Measurements from ENCODE around the gene SEMA3A.
"Not testable (repeated sequence)": the region's sequence is repeated elsewhere in the genome, so short reads cannot be mapped to it uniquely, and the experiment has no call there.

The SEMA3A gene

GRCh38 chr7:84107259-84107658 is 87.3 kb downstream of the SEMA3A start:
- DNase-seq = no peak

- no peak for DNase-seq
These were observed 88.3 kb downstream of the SEMA3A start for GRCh38 chr7:84106291-84106690.

GRCh38 chr7:84105586-84105985 is 89.0 kb downstream of the SEMA3A start:
- DNase-seq = no peak

GRCh38 chr7:84104826-84105225 is 89.8 kb downstream of the SEMA3A start:
- DNase-seq = no peak

- DNase-seq = no peak
These were observed 92.4 kb downstream of the SEMA3A start for GRCh38 chr7:84102213-84102612.

GRCh38 chr7:84100866-84101265 is 93.7 kb downstream of the SEMA3A start:
- DNase-seq = no peak

- DNase-seq = no peak
These were observed 98.6 kb downstream of the SEMA3A start for GRCh38 chr7:84095971-84096370.

GRCh38 chr7:84092207-84092606 is 102.4 kb downstream of the SEMA3A start:
- DNase-seq = no peak

- no peak for DNase-seq
These were observed 103.3 kb downstream of the SEMA3A start for GRCh38 chr7:84091318-84091717.

GRCh38 chr7:84088802-84089201 is 105.8 kb downstream of the SEMA3A start:
- DNase-seq = peak in 1 of 2 experiments; percentile 5

GRCh38 chr7:84085998-84086397 is 108.6 kb downstream of the SEMA3A start:
- DNase-seq = no peak

- DNase-seq = no peak
These were observed 109.4 kb downstream of the SEMA3A start for GRCh38 chr7:84085147-84085546.

GRCh38 chr7:84083846-84084245 is 110.7 kb downstream of the SEMA3A start:
- DNase-seq = no peak

- DNase-seq = no peak
These were observed 112.5 kb downstream of the SEMA3A start for GRCh38 chr7:84081973-84082522.

GRCh38 chr7:84077336-84077735 is 117.3 kb downstream of the SEMA3A start:
- DNase-seq = peak; percentile 26 to 57

GRCh38 chr7:84076219-84076618 is 118.4 kb downstream of the SEMA3A start:
- no peak for DNase-seq

GRCh38 chr7:84073186-84073875 is 121.3 kb downstream of the SEMA3A start:
- no peak for DNase-seq

- DNase-seq = no peak
These were observed 123.8 kb downstream of the SEMA3A start for GRCh38 chr7:84070770-84071169.

- no peak for DNase-seq
These were observed 124.5 kb downstream of the SEMA3A start for GRCh38 chr7:84069999-84070500.

- no peak for DNase-seq
These were observed 125.6 kb downstream of the SEMA3A start for GRCh38 chr7:84069033-84069432.

GRCh38 chr7:84062489-84062901 is 132.1 kb downstream of the SEMA3A start:
- not testable (repeated sequence) for DNase-seq

GRCh38 chr7:84060760-84061261 is 133.8 kb downstream of the SEMA3A start:
- no peak for DNase-seq

- DNase-seq = no peak
These were observed 134.6 kb downstream of the SEMA3A start for GRCh38 chr7:84060000-84060399.

- no peak for DNase-seq
These were observed 136.1 kb downstream of the SEMA3A start for GRCh38 chr7:84058311-84059076.

Data from NCI-H524 (cell line).